ENCODE measurements around the gene VTA1. TPM values are rescaled to one million over a fixed set of nuclear protein-coding genes. Genes with fewer than 3 reads are reported as not detected.
"Not testable (repeated sequence)": the region's sequence is repeated elsewhere in the genome, so short reads cannot be mapped to it uniquely, and the experiment has no call there.

Gene VTA1, protein sequence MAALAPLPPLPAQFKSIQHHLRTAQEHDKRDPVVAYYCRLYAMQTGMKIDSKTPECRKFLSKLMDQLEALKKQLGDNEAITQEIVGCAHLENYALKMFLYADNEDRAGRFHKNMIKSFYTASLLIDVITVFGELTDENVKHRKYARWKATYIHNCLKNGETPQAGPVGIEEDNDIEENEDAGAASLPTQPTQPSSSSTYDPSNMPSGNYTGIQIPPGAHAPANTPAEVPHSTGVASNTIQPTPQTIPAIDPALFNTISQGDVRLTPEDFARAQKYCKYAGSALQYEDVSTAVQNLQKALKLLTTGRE
- 10 to 100 TPM; 14.0 to 31.4 (median 22.2) TPM for polyA plus RNA-seq

DNA sequence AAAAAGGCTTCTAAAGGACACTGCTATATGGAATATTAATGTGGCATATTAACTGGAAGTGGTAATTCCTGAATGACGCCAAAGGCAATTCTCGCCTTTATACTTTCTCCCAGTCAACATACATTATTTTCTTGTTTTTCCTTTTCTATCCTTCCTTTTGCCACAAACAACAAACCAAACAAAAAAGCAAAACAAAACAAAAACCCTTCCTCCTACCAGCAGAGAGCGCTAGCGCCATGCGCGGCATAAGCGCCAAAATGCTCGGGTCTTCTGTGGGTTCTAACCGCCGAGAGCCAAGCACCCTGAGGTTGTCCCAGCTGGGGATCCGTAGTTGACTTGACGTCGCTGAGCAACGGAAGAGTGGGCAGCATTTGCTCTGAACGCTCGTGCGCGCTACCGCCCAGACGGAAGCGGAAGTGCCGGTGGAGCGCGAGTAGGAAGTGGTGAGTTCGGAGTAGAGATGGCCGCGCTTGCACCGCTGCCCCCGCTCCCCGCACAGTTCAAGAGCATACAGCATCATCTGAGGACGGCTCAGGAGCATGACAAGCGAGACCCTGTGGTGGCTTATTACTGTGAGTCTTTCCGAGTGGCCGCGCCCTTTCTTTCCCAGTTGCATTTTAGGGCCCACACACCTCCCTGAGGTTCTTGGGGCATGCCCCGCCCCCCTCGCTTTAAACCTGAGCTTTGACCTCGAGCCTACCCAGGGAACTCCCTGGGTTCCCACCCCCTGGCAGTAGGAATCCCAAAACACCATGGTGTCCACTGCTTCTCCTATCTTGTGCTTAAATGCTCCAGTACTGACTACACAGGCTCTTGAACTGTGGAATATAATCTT lies at the start of gene VTA1, which contains the start of gene NMBR:
VTA1 (plus strand) TSS at position 436 of the 835 bp plus-strand sequence; CDS start at position 461, 25 bp downstream.
NMBR (minus strand) TSS at position 295 of the 835 bp plus-strand sequence. CDS start 58,464 bp downstream, outside the sequence.
- 1% methylated on average over 38 of the region's 38 CpGs for WGBS, 3 donors

DNA sequence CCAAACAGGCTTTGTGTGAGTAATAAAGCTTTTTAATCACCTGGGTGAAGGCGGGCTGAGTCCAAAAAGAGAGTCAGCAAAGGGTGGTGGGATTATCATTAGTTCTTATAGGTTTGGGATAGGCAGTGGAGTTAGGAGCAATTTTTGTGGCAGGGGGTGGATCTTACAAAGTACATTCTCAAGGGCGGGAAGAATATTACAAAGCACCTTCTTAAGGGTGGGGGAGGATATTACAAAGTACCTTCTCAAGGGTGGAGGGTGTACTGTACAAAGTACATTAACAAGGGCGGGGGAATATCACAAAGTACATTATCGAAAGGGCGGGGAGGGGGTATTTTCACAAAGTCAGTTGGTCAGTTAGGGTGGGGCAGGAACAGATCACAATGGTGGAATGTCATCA lies 42.2 kb upstream of the VTA1 start:
- WGBS, 3 donors: 73 to 90% (median 86%) methylated on average over 5 of the region's 5 CpGs
- H3K27ac ChIP-seq (ENCODE audit: low read depth, low read length): not testable (repeated sequence)

More for the DNA sequence above, at the start of gene VTA1, which contains the start of gene NMBR:
- no peak within 1 kb of the TSS for H3K27ac ChIP-seq (ENCODE audit: low read depth, low read length)

DNA sequence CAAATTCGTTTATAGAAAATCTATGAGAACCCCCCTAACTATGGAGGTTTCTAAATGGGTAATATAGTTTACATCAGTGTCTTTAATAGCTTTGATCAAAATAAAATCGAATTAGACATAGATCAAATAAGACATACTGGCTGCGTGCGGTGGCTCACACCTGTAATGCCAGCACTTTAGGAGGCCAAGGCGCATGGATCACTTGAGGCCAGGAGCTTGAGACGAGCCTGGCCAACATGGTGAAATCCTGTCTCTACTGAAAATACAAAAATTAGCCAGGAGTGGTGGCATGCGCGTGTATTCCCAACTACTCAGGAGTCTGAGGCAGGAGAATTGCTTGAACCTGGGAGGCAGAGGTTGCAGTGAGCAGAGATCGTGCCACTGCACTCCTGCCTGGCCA lies 36.2 kb upstream of the VTA1 start:
- 79 to 90% (median 86%) methylated on average over 9 of the region's 9 CpGs for WGBS, 3 donors
- H3K27ac ChIP-seq (ENCODE audit: low read depth, low read length): not testable (repeated sequence)

DNA sequence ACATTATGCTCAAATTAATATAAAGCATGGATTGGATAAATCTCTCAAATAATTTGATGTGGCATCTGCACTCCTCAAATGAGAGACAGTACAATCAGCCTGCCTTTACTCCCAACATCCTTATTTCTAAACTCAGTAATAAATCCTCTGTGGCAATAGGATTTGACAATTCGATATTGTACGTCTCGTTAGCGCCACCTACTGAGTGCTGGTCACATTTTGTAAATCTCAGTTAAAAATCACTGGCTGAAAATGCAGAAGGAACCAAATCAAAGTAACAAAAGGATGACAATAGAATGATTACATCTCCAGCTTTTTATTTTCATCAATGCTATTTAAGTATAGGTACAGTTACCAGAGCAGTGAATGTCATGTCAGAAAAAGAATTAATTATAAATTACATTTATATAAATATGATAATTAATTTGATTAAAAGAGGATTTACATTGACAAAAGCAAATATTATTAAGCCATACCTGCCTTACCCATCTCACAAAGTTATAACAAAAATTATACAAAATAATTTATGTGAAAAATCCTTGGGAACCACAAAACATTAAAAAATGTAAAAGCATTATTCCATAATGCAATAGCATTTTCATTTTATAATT lies 34.5 kb upstream of the VTA1 start:
- H3K27ac ChIP-seq (ENCODE audit: low read depth, low read length): no peak overlapping the region
- WGBS, 3 donors: 0 to 1% (median 0%) methylated on average over 4 of the region's 4 CpGs

DNA sequence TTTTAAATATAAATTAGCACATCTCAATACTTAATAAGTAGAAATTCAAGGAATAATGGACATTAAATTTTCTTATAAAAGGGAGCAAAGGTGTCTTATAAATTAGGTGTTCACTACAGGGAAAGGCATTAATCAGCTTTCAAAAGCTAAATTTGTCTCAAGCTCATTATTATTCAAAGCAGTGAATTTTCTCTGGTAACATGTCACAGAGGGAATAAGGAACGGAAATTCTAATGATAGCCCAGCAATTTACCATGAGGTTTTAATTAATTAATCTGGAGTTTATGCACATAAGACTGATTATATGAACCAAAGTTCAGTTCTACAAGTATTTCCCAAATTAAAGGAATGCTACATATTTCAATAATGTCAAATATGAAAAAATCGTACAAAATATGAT lies 29.7 kb upstream of the VTA1 start:
- H3K27ac ChIP-seq (ENCODE audit: low read depth, low read length): no peak overlapping the region

DNA sequence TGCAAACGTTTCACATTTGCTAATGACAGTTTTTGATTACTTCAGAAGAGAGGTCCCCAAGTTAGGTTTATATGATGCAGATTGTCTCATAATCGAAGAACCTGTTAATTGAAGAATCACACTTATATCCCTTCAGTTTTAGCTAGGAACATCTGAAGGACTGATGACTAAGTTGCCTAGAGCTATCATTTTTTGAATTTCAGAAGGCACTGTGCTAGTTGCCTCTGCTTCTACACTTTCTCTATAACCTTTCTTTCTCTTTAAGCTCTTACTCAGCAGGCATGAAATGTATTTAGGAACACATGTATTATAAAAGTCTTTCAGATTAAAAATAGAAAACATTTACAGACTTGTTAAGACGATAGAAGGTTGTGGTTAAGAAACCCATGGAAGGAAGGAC lies 28.7 kb upstream of the VTA1 start:
- WGBS, 3 donors: 57 to 74% (median 73%) methylated on average over 3 of the region's 3 CpGs
- no peak overlapping the region for H3K27ac ChIP-seq (ENCODE audit: low read depth, low read length)

More for the DNA sequence above, 29.7 kb upstream of the VTA1 start:
- 57 to 84% (median 79%) methylated on average over 2 of the region's 2 CpGs for WGBS, 3 donors

DNA sequence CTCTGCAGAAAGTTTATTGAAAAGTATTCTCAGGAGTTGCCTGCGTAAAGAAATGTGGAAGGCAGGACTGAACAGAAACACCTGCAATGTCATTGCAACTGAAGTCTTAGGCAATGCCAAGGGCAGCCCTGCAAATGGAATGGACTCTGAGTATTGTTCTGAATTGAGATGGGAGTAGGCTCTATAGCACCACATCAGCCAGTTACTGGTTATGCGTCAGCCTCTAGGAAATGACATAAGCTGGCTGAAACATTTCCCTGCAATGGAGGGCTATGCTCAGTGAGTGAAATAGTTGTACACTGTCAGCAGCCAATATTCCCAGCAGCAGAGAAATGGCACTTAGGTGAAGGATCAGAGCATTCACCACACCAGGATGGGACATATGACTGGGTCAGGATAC lies 28.1 kb upstream of the VTA1 start:
- H3K27ac ChIP-seq (ENCODE audit: low read depth, low read length): no peak overlapping the region
- WGBS, 3 donors: 80 to 83% (median 81%) methylated on average over 2 of the region's 2 CpGs

DNA sequence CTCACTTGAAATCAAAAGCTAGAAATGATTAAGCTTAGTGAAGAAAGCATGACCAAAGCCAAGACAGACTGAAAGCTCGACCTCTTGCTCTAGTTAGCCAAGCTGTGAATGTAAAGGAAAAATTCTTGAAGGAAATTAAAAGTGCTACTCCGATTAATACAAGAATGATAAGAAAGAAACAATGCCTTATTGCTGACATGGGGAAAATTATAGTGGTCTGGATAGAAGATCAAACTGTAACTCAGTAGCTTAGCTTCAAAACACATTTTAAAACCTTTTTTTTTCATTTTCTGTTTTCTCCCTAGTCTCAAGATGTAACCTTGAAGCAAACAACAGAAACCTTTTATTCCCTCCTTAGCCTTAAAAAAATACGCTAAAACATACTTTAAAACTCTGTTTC lies 25.7 kb upstream of the VTA1 start:
- H3K27ac ChIP-seq (ENCODE audit: low read depth, low read length): no peak overlapping the region
- 68 to 86% (median 78%) methylated on average over 3 of the region's 3 CpGs for WGBS, 3 donors

DNA sequence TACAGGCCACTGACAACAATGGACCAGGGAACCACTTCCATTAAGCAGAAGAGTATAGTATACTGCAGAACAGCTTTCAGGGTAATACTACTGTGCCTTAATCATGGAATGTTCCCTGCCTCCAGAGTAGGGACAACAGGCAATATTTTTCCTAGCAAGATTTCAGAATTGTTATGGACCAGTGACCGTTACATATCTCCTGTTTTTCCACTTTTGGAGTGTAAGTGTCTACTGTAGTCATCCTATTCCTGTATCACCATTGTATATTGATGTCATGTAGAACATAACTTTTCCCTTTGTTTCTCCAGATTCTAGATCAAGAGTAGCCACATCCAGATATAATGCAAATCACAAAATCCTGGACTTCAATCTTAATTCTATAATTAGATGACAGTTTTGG lies 16.2 kb upstream of the VTA1 start:
- no peak overlapping the region for H3K27ac ChIP-seq (ENCODE audit: low read depth, low read length)
- 85 to 91% (median 86%) methylated on average over 1 of the region's 1 CpG for WGBS, 3 donors

DNA sequence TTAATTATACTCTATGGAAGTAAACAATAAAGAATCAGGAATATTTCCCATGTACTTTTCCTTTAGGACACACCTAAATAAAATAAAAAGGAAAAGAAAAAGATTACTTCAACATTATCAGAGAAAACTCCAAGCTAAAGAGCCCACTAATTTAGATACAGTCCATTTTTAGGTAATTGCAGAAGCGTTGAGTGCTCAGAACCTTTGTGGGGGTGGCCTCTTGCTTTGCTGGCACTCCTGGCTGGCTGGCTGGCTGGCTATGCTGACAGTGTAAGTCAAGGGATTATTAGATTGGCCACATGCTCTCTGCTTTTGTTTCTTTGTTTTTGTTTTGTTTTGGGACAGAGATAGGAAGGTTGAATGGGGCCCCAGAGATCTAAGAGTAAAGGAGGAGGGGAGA lies 14.4 kb upstream of the VTA1 start, which contains the start of gene GJE1:
GJE1 (plus strand) TSS at position 301 of the 400 bp plus-strand sequence. CDS start 234 bp downstream, outside the sequence.
- H3K27ac ChIP-seq (ENCODE audit: low read depth, low read length): no peak within 1 kb of the TSS
- WGBS, 3 donors: 66 to 75% (median 70%) methylated on average over 1 of the region's 1 CpG

DNA sequence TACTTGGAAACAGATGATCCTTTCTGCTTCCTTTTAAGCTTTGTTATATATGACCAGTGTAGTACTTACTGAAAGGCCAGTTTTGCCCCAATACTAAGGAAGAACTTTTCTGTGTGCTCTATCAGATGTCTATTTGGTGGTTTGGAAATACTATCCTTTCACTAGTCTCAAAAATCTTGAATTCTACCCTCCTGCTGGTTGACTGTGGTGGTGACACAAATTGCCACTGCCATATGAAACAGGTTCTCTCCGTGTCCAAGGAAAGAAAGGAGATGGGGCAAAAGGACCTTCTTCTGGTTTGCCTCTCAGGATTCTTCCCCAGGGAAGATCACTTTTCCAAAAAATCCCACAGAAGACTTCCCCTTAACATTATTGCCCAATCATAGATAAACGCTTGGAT lies 8.2 kb upstream of the VTA1 start:
- 47 to 48% (median 47%) methylated on average over 2 of the region's 2 CpGs for WGBS, 3 donors
- no peak overlapping the region for H3K27ac ChIP-seq (ENCODE audit: low read depth, low read length)

DNA sequence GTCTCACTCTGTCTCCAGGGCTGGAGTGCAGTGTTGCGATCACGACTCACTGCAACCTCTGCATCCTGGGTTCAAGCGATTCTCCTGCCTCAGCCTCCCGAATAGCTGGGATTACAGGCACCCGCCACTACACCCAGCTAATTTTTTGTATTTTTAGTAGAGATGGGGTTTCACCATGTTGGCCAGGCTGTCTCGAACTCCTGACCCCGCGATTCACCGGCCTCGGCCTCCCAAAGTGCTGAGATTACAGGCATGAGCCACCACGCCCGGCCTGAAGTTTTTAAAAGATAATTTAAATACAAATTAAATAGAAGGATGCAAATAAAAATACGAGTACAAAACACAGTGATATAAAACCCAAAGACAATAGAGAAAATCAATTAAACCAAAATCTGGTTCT lies 5.5 kb upstream of the VTA1 start:
- not testable (repeated sequence) for H3K27ac ChIP-seq (ENCODE audit: low read depth, low read length)
- WGBS, 3 donors: 88 to 94% (median 92%) methylated on average over 13 of the region's 13 CpGs

DNA sequence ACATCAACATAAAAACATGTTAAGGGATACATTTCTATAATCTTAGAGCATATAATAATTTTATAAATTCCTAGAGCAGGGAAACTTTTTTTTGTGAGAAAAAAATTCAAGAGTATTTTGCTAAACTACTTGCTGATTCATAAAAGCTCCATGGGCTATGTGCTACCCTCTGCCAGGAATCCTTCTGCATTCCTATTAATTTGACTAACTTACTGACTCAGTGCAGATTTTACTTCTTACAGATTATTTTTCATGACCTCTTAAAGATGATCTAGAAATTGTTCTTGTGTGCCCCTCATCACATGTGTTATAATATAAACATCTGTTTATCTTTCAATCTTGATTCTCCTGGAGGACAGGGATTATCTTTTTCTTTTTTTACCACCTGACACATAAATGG lies 5.7 kb downstream of the VTA1 start:
- no peak overlapping the region for H3K27ac ChIP-seq (ENCODE audit: low read depth, low read length)

DNA sequence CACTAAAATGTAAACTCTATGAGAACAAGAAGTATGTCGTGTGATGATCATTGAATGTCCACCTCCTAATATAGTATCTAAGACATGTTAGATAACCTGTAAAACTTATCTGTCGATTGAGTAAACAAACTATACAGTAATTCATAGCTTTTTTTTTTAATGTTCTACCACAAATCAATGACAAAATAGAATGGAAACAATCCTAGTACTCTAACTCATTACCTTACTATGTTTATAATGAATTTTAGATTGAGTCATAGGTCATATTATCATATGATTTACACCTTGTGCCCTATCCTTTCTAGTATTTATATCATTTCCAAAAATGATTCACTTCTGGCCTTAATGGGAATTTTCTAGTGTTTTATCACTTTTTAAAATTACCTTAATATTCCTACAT lies 6.1 kb downstream of the VTA1 start:
- 38 to 42% (median 40%) methylated on average over 2 of the region's 2 CpGs for WGBS, 3 donors
- no peak overlapping the region for H3K27ac ChIP-seq (ENCODE audit: low read depth, low read length)

DNA sequence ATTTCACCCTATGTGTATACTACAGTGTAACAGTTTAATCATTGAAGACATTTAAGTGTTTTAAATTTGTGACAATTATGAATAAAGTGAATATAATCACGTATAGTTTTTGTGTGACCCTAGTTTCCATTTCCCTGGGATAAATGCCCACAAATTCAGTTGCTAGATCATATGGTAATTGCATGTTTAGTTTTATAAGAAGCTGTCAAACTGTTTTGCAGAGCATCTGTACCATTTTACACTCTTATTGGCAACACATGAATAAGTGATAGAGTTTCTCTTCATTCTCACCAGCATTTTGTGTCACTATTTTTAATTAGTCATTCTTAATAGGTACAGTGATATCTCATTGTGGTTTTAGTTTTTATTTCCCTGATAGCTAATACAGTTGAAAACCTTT lies 7.3 kb downstream of the VTA1 start:
- no peak overlapping the region for H3K27ac ChIP-seq (ENCODE audit: low read depth, low read length)
- WGBS, 3 donors: 76 to 90% (median 83%) methylated on average over 1 of the region's 1 CpG

DNA sequence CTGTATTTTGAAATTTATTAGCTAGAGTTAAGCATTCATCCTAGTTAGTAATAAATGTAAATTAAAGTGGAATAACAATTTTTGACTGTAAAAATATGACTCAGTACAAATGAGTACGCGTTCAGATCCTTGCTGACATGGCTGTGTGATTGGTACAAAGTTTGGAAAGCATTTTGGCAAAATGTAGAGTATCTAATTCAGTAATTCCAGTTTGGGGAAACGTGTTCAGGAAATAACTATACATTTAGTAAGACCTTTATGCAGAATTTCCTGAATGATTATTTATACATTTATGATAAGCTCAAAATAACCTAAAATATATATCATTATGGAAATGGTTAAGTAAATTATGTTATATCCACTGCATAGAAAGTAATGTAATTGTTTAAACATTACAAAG lies 8.0 kb downstream of the VTA1 start:
- 58 to 73% (median 63%) methylated on average over 3 of the region's 3 CpGs for WGBS, 3 donors
- no peak overlapping the region for H3K27ac ChIP-seq (ENCODE audit: low read depth, low read length)

DNA sequence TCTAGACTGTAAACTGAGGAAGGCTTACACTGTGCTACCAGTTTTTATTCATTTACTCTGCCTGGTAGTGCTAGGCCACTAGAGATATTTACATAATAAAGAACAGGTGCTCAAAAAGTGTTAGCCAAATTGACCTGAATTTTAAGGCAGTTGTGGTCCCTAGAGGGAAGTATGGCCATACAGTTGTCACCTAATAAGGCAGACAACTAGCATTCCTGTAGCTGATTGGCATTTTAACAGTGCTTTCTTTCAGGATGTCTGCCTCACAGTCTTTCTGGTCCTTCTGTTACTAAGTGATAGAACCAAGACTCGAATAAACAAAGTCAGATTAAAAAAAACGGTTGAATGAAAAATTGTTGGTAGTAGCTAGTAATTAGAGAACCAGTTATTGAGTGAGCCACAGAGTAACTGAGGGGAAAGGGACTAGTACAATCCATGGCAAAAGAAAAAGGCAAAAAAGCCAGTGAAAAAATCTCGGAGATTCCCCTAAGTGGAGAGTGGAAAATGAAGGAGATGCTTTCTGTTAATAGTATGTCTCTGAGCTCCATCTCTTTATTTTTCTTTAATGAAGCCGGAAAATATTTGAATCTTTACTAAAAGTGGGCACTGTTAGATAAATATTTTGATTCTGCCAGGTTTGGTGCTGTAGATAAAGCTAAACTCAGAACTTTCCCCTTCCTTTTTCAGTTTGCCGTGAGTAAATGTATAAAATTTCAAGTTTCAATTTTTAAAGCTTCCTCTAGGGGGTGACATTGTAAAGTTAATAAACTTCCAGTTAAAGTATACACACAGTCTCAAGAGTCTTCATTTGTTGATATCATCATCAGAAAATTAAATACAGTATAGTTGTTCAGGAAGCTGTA lies 9.1 kb downstream of the VTA1 start:
- H3K27ac ChIP-seq (ENCODE audit: low read depth, low read length): no peak overlapping the region
- 30 to 42% (median 42%) methylated on average over 5 of the region's 5 CpGs for WGBS, 3 donors

DNA sequence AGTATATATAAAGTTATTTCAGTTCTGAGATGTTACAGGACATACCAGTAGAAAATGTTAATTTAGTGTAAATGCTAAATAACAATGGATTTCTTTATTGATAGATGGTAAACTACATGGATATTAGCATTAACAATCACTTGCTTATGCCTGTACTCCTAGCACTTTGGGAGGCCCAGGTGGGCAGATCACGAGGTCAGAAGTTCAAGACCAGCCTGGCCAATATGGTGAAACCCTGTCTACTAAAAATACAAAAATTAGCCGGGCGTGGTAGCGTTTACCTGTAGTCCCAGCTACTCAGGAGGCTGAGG lies 9.7 kb downstream of the VTA1 start:
- not testable (repeated sequence) for H3K27ac ChIP-seq (ENCODE audit: low read depth, low read length)
- WGBS, 3 donors: 81 to 88% (median 88%) methylated on average over 4 of the region's 4 CpGs

Data from adipose tissue (tissue), 3 donors.